Caco-2 (cell line): Measurements from ENCODE around the gene OARD1. TPM values are rescaled to one million over a fixed set of nuclear protein-coding genes. Genes with fewer than 3 reads are reported as not detected.

ENCODE experiments used
- BruUV-seq: library from RNA; stranded (reverse); fragments of 400-500 nt; replicated peaks from 2 replicates; lab custom pipeline; 2021; lab: Mats Ljungman, UMichigan
- CTCF ChIA-PET: fragments of 300-600 bp; sonication (Branson Sonifier 250); formaldehyde crosslinking; loops from one replicate; lab custom pipeline; 2022; ENCODE audit warnings: antibody characterized with exemption; lab: Charles Lee
- POLR2A ChIA-PET: fragments of 300-600 bp; sonication (Branson Sonifier 250); formaldehyde crosslinking; loops from one replicate; lab custom pipeline; 2022; ENCODE audit warnings: antibody characterized with exemption; lab: Charles Lee
- DNase-seq, 2 experiments: peaks; one replicate each; pipeline versions ENCODE4 v3.0.0 to v3.0.0-alpha.2; 2020 to 2022
- H3K27me3 ChIP-seq: replicated peaks from 2 replicates; pipeline ENCODE4 v1.6.0; 2011; ENCODE audit warnings: low read length; ENCODE audit not compliant: control insufficient read depth, insufficient read depth
- H3K36me3 ChIP-seq: 2 replicates; pipeline ENCODE4 v1.5.1; 2011; ENCODE audit warnings: low read length; ENCODE audit not compliant: control insufficient read depth, insufficient read depth
- H3K4me1 ChIP-seq: fragments of 250-450 bp; sonication (Bioruptor Pico); 2 replicates; pipeline ENCODE4 v1.5.1; 2020; ENCODE audit warnings: mild to moderate bottlenecking
- H3K4me3 ChIP-seq: 2 replicates; pipeline ENCODE4 v1.5.1; 2011; ENCODE audit warnings: low read depth, mild to moderate bottlenecking, control low read depth, low read length
- H3K9me3 ChIP-seq: fragments of 250-450 bp; sonication (Bioruptor Pico); 2 replicates; pipeline ENCODE4 v1.5.1; 2020; ENCODE audit warnings: mild to moderate bottlenecking, moderate library complexity
- H3K27ac Mint-ChIP-seq: one replicate; pipeline ENCODE4 v1.8.0; 2022; ENCODE audit warnings: mixed read lengths; ENCODE audit not compliant: unreplicated experiment
- H3K27me3 Mint-ChIP-seq: one replicate; pipeline ENCODE4 v1.8.0; 2022; ENCODE audit warnings: mixed read lengths; ENCODE audit not compliant: insufficient read depth, unreplicated experiment
- H3K36me3 Mint-ChIP-seq: one replicate; pipeline ENCODE4 v1.8.0; 2022; ENCODE audit warnings: mild to moderate bottlenecking, mixed read lengths; ENCODE audit not compliant: insufficient read depth, unreplicated experiment
- H3K4me1 Mint-ChIP-seq: one replicate; pipeline ENCODE4 v1.8.0; 2022; ENCODE audit warnings: low read depth, mixed read lengths; ENCODE audit not compliant: unreplicated experiment
- H3K4me3 Mint-ChIP-seq: one replicate; pipeline ENCODE4 v1.8.0; 2022; ENCODE audit warnings: mild to moderate bottlenecking, moderate library complexity, mixed read lengths; ENCODE audit not compliant: unreplicated experiment
- H3K9me3 Mint-ChIP-seq: one replicate; pipeline ENCODE4 v1.8.0; 2022; ENCODE audit warnings: mixed read lengths; ENCODE audit not compliant: unreplicated experiment
- intact Hi-C: fragments of 100-400 bp; cut with micrococcal nuclease; formaldehyde crosslinking; loops from one replicate; pipeline ENCODE4 v1.10.0; 2022; ENCODE audit not compliant: unreplicated experiment
- total RNA-seq: library from RNA; stranded (reverse); gene quantifications from 2 replicates; pipeline ENCODE4 v1.2.3, GENCODE V29; 2022
- TF ChIP-seq, protein P1 (sequence below), 2 experiments: fragments of 200-600 bp in 1 of 2; IDR thresholded peaks; 1 replicate in 1 of 2; 2 replicates in 1 of 2; pipeline versions ENCODE4 v1.5.1 to v1.8.0; 2011 to 2022; ENCODE audit warnings: antibody characterized with exemption in 1 of 2, control low read depth in 1 of 2, inconsistent platforms in 1 of 2, low read depth in 1 of 2, low read length in 1 of 2, mild to moderate bottlenecking in 1 of 2, moderate library complexity in 1 of 2; ENCODE audit not compliant: insufficient read depth in 1 of 2, severe bottlenecking in 1 of 2, unreplicated experiment in 1 of 2

The OARD1 gene
- total RNA-seq, 1 experiment from 2014 or later: 35.5 TPM

DNA sequence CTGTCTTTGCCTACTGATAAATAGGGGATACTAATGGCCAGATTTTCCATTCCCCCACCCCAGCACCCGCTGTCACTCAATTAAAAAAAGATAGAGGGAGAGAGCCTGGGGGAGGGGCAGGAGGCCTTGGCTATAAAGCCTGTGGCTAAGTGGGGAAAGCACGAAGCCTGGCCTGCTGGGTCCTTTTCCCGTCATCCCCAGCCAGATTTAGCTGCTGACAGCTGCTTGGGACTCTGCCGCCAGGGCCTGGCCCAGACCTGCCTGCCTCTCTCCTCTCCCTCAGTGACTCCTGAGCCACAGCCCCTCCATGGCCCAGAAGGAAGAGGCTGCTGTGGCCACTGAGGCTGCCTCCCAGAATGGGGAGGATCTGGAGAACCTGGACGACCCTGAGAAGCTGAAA lies 19.1 kb downstream of the OARD1 start, which contains the start of gene APOBEC2:
TSS of gene APOBEC2 (plus strand) at position 162 of the 400 bp plus-strand sequence. CDS start at position 308, 146 bp downstream.
- Histone ChIP-seq H3K4me3 (no peak within 1 kb of the TSS), H3K36me3 (no peaks in the 10 kb centered on the region), H3K4me1 (peaks cover 98% of the 10 kb centered on the region), H3K9me3 (no peaks in the 10 kb centered on the region), H3K27me3 (no peaks in the 10 kb centered on the region)
- intact Hi-C loops: no loop called here
- CTCF ChIA-PET: interaction anchor here (1.2 kb wide), 1 partner anchor 12 kb away, joined by 5 read pairs; no protein-coding TSS in a partner anchor
- H3K4me3 Mint-ChIP-seq: no peak within 1 kb of the TSS
- peak within 1 kb of the TSS; percentile 70 for H3K27ac Mint-ChIP-seq
- POLR2A ChIA-PET: no interaction called here
- TF ChIP-seq, protein P1, sequence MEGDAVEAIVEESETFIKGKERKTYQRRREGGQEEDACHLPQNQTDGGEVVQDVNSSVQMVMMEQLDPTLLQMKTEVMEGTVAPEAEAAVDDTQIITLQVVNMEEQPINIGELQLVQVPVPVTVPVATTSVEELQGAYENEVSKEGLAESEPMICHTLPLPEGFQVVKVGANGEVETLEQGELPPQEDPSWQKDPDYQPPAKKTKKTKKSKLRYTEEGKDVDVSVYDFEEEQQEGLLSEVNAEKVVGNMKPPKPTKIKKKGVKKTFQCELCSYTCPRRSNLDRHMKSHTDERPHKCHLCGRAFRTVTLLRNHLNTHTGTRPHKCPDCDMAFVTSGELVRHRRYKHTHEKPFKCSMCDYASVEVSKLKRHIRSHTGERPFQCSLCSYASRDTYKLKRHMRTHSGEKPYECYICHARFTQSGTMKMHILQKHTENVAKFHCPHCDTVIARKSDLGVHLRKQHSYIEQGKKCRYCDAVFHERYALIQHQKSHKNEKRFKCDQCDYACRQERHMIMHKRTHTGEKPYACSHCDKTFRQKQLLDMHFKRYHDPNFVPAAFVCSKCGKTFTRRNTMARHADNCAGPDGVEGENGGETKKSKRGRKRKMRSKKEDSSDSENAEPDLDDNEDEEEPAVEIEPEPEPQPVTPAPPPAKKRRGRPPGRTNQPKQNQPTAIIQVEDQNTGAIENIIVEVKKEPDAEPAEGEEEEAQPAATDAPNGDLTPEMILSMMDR (IDR thresholded peaks at IDR 0.05; ENCODE audit: insufficient read depth in 1 of 2, low read depth in 1 of 2, low read length in 1 of 2, severe bottlenecking in 1 of 2, unreplicated experiment in 1 of 2): no peak
- H3K27me3 Mint-ChIP-seq: no peaks in the 10 kb centered on the region
- peaks cover 76% of the 10 kb centered on the region for H3K4me1 Mint-ChIP-seq
- no peaks in the 10 kb centered on the region for H3K9me3 Mint-ChIP-seq
- H3K36me3 Mint-ChIP-seq: no peaks in the 10 kb centered on the region
- no TSS peak for BruUV-seq
- no peak for DNase-seq

DNA sequence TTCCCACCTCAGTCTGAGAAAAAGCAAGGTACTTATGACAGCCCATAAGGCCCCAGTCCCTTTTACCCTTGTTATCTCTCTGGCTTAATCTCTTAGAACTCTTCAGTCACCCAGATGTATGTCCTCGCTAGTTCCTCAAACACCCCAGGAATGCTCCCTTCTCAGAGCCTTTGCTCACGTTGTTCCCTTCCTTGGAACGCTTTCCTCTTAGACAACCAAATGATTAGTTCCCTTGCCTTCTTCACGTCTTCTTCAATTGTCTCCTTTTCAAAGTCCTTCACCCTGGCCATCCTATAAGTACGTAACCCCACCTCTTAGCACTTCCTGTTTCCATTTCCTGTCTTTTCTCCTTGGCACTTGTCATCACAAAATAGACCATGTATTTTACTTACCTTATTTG lies 20.3 kb downstream of the OARD1 start:
- peaks cover 99% of the 10 kb centered on the region for H3K4me1 ChIP-seq
- intact Hi-C loops: no loop called here
- Mint-ChIP-seq H3K4me3 (peak overlapping the region; percentile 2), H3K4me1 (peaks cover 76% of the 10 kb centered on the region), H3K27me3 (no peaks in the 10 kb centered on the region), H3K36me3 (no peaks in the 10 kb centered on the region), H3K9me3 (no peaks in the 10 kb centered on the region), H3K27ac (peak overlapping the region; percentile 64)
- no peaks in the 10 kb centered on the region for H3K9me3 ChIP-seq
- H3K36me3 ChIP-seq: no peaks in the 10 kb centered on the region
- no TSS peak for BruUV-seq
- no peak overlapping the region for H3K4me3 ChIP-seq
- TF ChIP-seq, protein P1 (IDR thresholded peaks at IDR 0.05; ENCODE audit: insufficient read depth in 1 of 2, low read depth in 1 of 2, low read length in 1 of 2, severe bottlenecking in 1 of 2, unreplicated experiment in 1 of 2): no peak
- no peak for DNase-seq
- H3K27me3 ChIP-seq: no peaks in the 10 kb centered on the region
- ChIA-PET CTCF (no interaction called here), POLR2A (no interaction called here)

DNA sequence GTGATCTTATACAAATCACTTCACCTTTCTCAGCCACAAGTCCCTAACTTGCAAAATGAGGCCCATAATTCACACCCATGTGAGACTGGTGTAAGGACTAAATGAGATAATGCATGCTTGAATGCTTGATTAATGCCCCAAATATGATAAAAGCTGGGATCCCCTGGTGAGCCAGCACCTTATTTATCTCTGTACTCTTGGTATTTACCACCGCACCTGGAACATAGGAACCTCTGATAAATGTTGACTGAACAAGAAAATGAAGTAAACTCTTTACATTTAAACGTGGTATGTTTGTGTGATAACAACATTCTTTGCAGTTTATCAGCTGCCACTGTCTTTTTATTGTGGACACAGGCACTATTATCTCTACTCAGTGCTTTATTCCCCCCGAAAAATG lies 21.6 kb downstream of the OARD1 start:
- Mint-ChIP-seq H3K27ac (peak overlapping the region; percentile 64), H3K9me3 (no peaks in the 10 kb centered on the region), H3K36me3 (no peaks in the 10 kb centered on the region), H3K4me3 (no peak overlapping the region), H3K27me3 (no peaks in the 10 kb centered on the region), H3K4me1 (peaks cover 83% of the 10 kb centered on the region)
- intact Hi-C loops: no loop called here
- ChIA-PET POLR2A (interaction anchor here (1.0 kb wide), 1 partner anchor 53 kb away, joined by 4 read pairs; no protein-coding TSS in a partner anchor), CTCF (no interaction called here)
- Histone ChIP-seq H3K4me1 (peaks cover 99% of the 10 kb centered on the region), H3K27me3 (no peaks in the 10 kb centered on the region), H3K36me3 (no peaks in the 10 kb centered on the region), H3K9me3 (no peaks in the 10 kb centered on the region), H3K4me3 (no peak overlapping the region)
- DNase-seq: peak in 1 of 2 experiments; percentile 37
- TF ChIP-seq, protein P1 (IDR thresholded peaks at IDR 0.05; ENCODE audit: insufficient read depth in 1 of 2, low read depth in 1 of 2, low read length in 1 of 2, severe bottlenecking in 1 of 2, unreplicated experiment in 1 of 2): no peak
- BruUV-seq: no TSS peak
